CD14-positive monocyte (primary cell): ENCODE data around the gene SLC25A26. TPM values are rescaled to one million over a fixed set of nuclear protein-coding genes. Genes with fewer than 3 reads are reported as not detected.
"Not testable (repeated sequence)": the region's sequence is repeated elsewhere in the genome, so short reads cannot be mapped to it uniquely, and the experiment has no call there.

Source experiments
- DNase-seq, 3 donors: peaks; one replicate each; pipeline ENCODE4 v3.0.0-alpha.2; 2011 to 2022
- H2AFZ ChIP-seq: 2 replicates; pipeline ENCODE4 v1.6.0; 2012; ENCODE audit warnings: mild to moderate bottlenecking, low read depth, low read length, inconsistent platforms; ENCODE audit not compliant: insufficient read depth, poor library complexity, severe bottlenecking
- H3K27ac ChIP-seq, 2 donors: 1 replicate in 1 of 2; 2 replicates in 1 of 2; pipeline ENCODE4 v1.5.1; 2012 to 2013; ENCODE audit warnings: low read length in 2 of 2, control low read depth in 1 of 2, inconsistent platforms in 1 of 2, low read depth in 1 of 2, mild to moderate bottlenecking in 1 of 2
- H3K27me3 ChIP-seq, 2 donors: one replicate each; pipeline versions ENCODE4 v1.6.0 to v1.6.1; 2011 to 2013; ENCODE audit warnings: low read length in 2 of 2; ENCODE audit not compliant: control insufficient read depth in 2 of 2, insufficient read depth in 2 of 2
- H3K36me3 ChIP-seq, 2 donors: replicated peaks in 1 of 2; 1 replicate in 1 of 2; 2 replicates in 1 of 2; pipeline versions ENCODE4 v1.5.1 to v1.6.1; 2012 to 2013; ENCODE audit warnings: low read length in 2 of 2, control low read depth in 1 of 2, inconsistent platforms in 1 of 2, mild to moderate bottlenecking in 1 of 2; ENCODE audit not compliant: insufficient read depth in 2 of 2, control insufficient read depth in 1 of 2
- H3K4me1 ChIP-seq, 2 donors: 1 replicate in 1 of 2; 2 replicates in 1 of 2; pipeline versions ENCODE4 v1.5.1 to v1.6.1; 2012 to 2013; ENCODE audit warnings: low read length in 2 of 2, control low read depth in 1 of 2, inconsistent platforms in 1 of 2, mild to moderate bottlenecking in 1 of 2, moderate library complexity in 1 of 2; ENCODE audit not compliant: insufficient read depth in 2 of 2, control insufficient read depth in 1 of 2
- H3K4me2 ChIP-seq: replicated peaks from 2 replicates; pipeline ENCODE3; 2012; ENCODE audit warnings: low read length, moderate library complexity, mild to moderate bottlenecking; ENCODE audit not compliant: poor library complexity, severe bottlenecking; ENCODE audit errors: extremely low read depth
- H3K4me3 ChIP-seq, 3 experiments: fragments of 200-600 bp in 1 of 3; sonication (generic) in 1 of 3; replicated peaks in 1 of 3; 1 replicate in 2 of 3; 2 replicates in 1 of 3; pipeline ENCODE4 v1.5.1; 2011 to 2013; ENCODE audit warnings: low read length in 3 of 3, mild to moderate bottlenecking in 3 of 3, control low read depth in 2 of 3, low read depth in 2 of 3, inconsistent platforms in 1 of 3, moderate library complexity in 1 of 3
- H3K79me2 ChIP-seq: 2 replicates; pipeline ENCODE4 v1.6.0; 2012; ENCODE audit warnings: mild to moderate bottlenecking, control low read depth, inconsistent platforms, low read length, moderate library complexity; ENCODE audit not compliant: insufficient read depth
- H3K9ac ChIP-seq: 2 replicates; pipeline ENCODE4 v1.6.0; 2017; ENCODE audit warnings: low read length, mild to moderate bottlenecking; ENCODE audit not compliant: insufficient read depth, poor library complexity, severe bottlenecking
- H3K9me3 ChIP-seq, 2 donors: replicated peaks in 1 of 2; 1 replicate in 1 of 2; 2 replicates in 1 of 2; pipeline versions ENCODE4 v1.5.1 to v1.6.1; 2012 to 2013; ENCODE audit warnings: low read length in 2 of 2, control low read depth in 1 of 2; ENCODE audit not compliant: control insufficient read depth in 1 of 2, insufficient read depth in 1 of 2
- H4K20me1 ChIP-seq: 2 replicates; pipeline ENCODE4 v1.6.0; 2012; ENCODE audit warnings: mild to moderate bottlenecking, low read length, control low read depth, moderate library complexity; ENCODE audit not compliant: insufficient read depth
- H3K27ac Mint-ChIP-seq, 7 donors: one replicate each; pipeline ENCODE4 v1.8.0; 2020; ENCODE audit warnings: mild to moderate bottlenecking in 7 of 7, mixed read lengths in 7 of 7, moderate library complexity in 6 of 7, inconsistent platforms in 2 of 7
- H3K27me3 Mint-ChIP-seq, 3 donors: one replicate each; pipeline ENCODE4 v1.8.0; 2021 to 2022; ENCODE audit warnings: low read depth in 3 of 3, mild to moderate bottlenecking in 3 of 3, mixed read lengths in 3 of 3, moderate library complexity in 3 of 3, inconsistent platforms in 1 of 3
- H3K36me3 Mint-ChIP-seq, 2 donors: one replicate each; pipeline ENCODE4 v1.8.0; 2020; ENCODE audit warnings: mixed read lengths in 2 of 2, inconsistent platforms in 1 of 2, mild to moderate bottlenecking in 1 of 2
- H3K4me1 Mint-ChIP-seq: one replicate; pipeline ENCODE4 v1.8.0; 2020; ENCODE audit warnings: mild to moderate bottlenecking, mixed read lengths
- H3K4me3 Mint-ChIP-seq, 2 donors: one replicate each; pipeline ENCODE4 v1.8.0; 2020; ENCODE audit warnings: mild to moderate bottlenecking in 2 of 2, mixed read lengths in 2 of 2, moderate library complexity in 1 of 2
- H3K9me3 Mint-ChIP-seq, 7 donors: one replicate each; pipeline ENCODE4 v1.8.0; 2020 to 2022; ENCODE audit warnings: mixed read lengths in 7 of 7, mild to moderate bottlenecking in 6 of 7, moderate library complexity in 6 of 7, inconsistent platforms in 2 of 7
- CTCF ChIP-seq: fragments of 200-600 bp; IDR thresholded peaks from one replicate; pipeline ENCODE4 v1.8.0; 2022; ENCODE audit warnings: antibody characterized with exemption, mild to moderate bottlenecking
- WGBS: methylation state at CpG from one replicate; pipeline ENCODE4 v1.1.5; 2013; ENCODE audit warnings: missing lambda C conversion rate; ENCODE audit not compliant: insufficient coverage; 5-methylcytosine and 5-hydroxymethylcytosine counted together
- intact Hi-C, 2 donors: fragments of 100-400 bp; cut with micrococcal nuclease; formaldehyde crosslinking; loops; one replicate each; pipeline versions ENCODE4 v1.15.0 to v1.15.1; 2023
- polyA plus RNA-seq, 3 donors: library from polyadenylated mRNA; depleted of rRNA in 1 of 3; unstranded in 2 of 3; stranded (reverse) in 1 of 3; fragments of 300-500 nt in 2 of 3; fragments of >200 nt in 1 of 3; fragmentation: Illumina TruSeq in 2 of 3; gene quantifications; 1 replicate in 2 of 3; 2 replicates in 1 of 3; pipeline ENCODE4 v1.2.3, GENCODE V29; 2012 to 2021

The SLC25A26 gene
- polyA plus RNA-seq, 3 donors, result 11.6 to 23.0 (median 14.4) TPM

- peaks cover 0 to 6% of the 10 kb centered on the region in 2 donors for H3K36me3 Mint-ChIP-seq
- Histone ChIP-seq H4K20me1 (no peaks in the 10 kb centered on the region), H3K4me3 (no peak overlapping the region), H3K9me3 (peaks cover 8 to 15% of the 10 kb centered on the region in 2 donors), H2AFZ (no peak overlapping the region), H3K9ac (no peak overlapping the region), H3K4me2 (no peak overlapping the region), H3K36me3 (no peaks in the 10 kb centered on the region), H3K4me1 (no peaks in the 10 kb centered on the region), H3K27me3 (no peaks in the 10 kb centered on the region), H3K27ac (no peak overlapping the region), H3K79me2 (no peaks in the 10 kb centered on the region)
- H3K4me1 Mint-ChIP-seq, result no peaks in the 10 kb centered on the region
- no peak overlapping the region for H3K27ac Mint-ChIP-seq
- WGBS, result 97% methylated on average over 9 of the region's 12 CpGs
- peaks cover 0 to 2% (median 0%) of the 10 kb centered on the region in 3 donors for H3K27me3 Mint-ChIP-seq
- no peak overlapping the region for H3K4me3 Mint-ChIP-seq
- TF ChIP-seq CTCF, result no peak
- intact Hi-C loops, result no loop called here
- DNase-seq, result no peak
- peaks cover 24 to 39% (median 27%) of the 10 kb centered on the region in 7 donors for H3K9me3 Mint-ChIP-seq
Measured at GRCh38 chr3:66418475-66418931, 197.7 kb downstream of the SLC25A26 start.

GRCh38 chr3:66419036-66419435 is 198.2 kb downstream of the SLC25A26 start:
- Histone ChIP-seq H3K27me3 (no peaks in the 10 kb centered on the region), H3K9me3 (peaks cover 8 to 15% of the 10 kb centered on the region in 2 donors), H3K4me2 (no peak overlapping the region), H3K27ac (no peak overlapping the region), H2AFZ (no peak overlapping the region), H4K20me1 (no peaks in the 10 kb centered on the region), H3K4me3 (no peak overlapping the region), H3K36me3 (no peaks in the 10 kb centered on the region), H3K4me1 (no peaks in the 10 kb centered on the region), H3K79me2 (no peaks in the 10 kb centered on the region), H3K9ac (no peak overlapping the region)
- Mint-ChIP-seq H3K27me3 (peaks cover 0 to 2% (median 0%) of the 10 kb centered on the region in 3 donors), H3K27ac (no peak overlapping the region), H3K9me3 (peaks cover 24 to 44% (median 28%) of the 10 kb centered on the region in 7 donors), H3K4me3 (no peak overlapping the region), H3K4me1 (no peaks in the 10 kb centered on the region), H3K36me3 (peaks cover 0 to 7% of the 10 kb centered on the region in 2 donors)
- TF ChIP-seq CTCF, result no peak
- WGBS, result 96% methylated on average over 10 of the region's 14 CpGs
- intact Hi-C loops, result no loop called here
- DNase-seq, result no peak

GRCh38 chr3:66421144-66421543 is 200.3 kb downstream of the SLC25A26 start:
- H4K20me1 ChIP-seq, H2AFZ ChIP-seq, intact Hi-C loops, H3K4me3 Mint-ChIP-seq, H3K4me2 ChIP-seq, H3K27ac ChIP-seq, H3K27me3 Mint-ChIP-seq, H3K4me1 Mint-ChIP-seq, H3K36me3 Mint-ChIP-seq, H3K4me1 ChIP-seq, DNase-seq, H3K79me2 ChIP-seq, H3K27me3 ChIP-seq, H3K4me3 ChIP-seq, H3K27ac Mint-ChIP-seq, H3K9ac ChIP-seq, H3K36me3 ChIP-seq: not testable (repeated sequence)
- 97% methylated on average over 3 of the region's 3 CpGs for WGBS
- H3K9me3 ChIP-seq, result peaks cover 8 to 15% of the 10 kb centered on the region in 2 donors
- H3K9me3 Mint-ChIP-seq, result peaks cover 24 to 47% (median 28%) of the 10 kb centered on the region in 7 donors
